ENCODE measurements around the gene KCNH8.

DNA sequence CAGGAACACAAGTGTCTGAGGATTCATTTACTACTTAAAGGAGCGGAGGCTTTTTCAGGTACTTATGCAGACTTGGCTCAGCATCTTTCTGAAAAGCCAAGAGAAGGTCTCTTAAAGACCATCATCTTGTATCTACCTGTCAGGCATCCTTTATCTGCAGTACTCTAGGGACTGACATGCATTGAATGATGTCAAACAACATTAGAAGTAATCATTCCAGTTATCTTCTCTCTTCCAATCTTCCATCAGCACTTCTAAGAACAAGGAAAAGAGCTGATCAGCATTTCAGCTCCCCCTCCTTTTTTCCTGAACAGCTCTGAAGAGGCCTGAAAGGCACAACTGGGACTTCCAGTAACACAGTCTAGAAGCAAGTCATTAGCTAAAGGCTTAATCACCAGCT, 214.8 kb downstream of the KCNH8 start:
- no peak for TF ChIP-seq FOXP2 (optimal IDR thresholded peaks at IDR 0.05; ENCODE audit: control extremely low read depth, extremely low read length, insufficient read depth)
- TF ChIP-seq POLR2AphosphoS5 (IDR thresholded peaks at IDR 0.05; ENCODE audit: borderline replicate concordance, low read depth, low read length), result no peak
